Ectodermal cell (in vitro differentiated cells): ENCODE results near the gene GGT7.
A peak's percentile ranks its signal among the peaks of the same experiment; 100 is the strongest.

ENCODE experiments used
- H3K27ac ChIP-seq: 2 replicates; pipeline ENCODE4 v1.7.0; 2013; ENCODE audit warnings: mild to moderate bottlenecking, low read depth, low read length; ENCODE audit not compliant: insufficient read depth, poor library complexity, severe bottlenecking
- H3K27me3 ChIP-seq: 2 replicates; pipeline ENCODE4 v1.7.0; 2013; ENCODE audit warnings: mild to moderate bottlenecking, low read length; ENCODE audit not compliant: insufficient read depth, control insufficient read depth, poor library complexity, severe bottlenecking
- H3K36me3 ChIP-seq: one replicate; pipeline ENCODE4 v1.7.0; 2013; ENCODE audit warnings: low read length; ENCODE audit not compliant: control insufficient read depth, insufficient read depth
- H3K4me1 ChIP-seq: one replicate; pipeline ENCODE4 v1.7.0; 2013; ENCODE audit warnings: low read length; ENCODE audit not compliant: control insufficient read depth, insufficient read depth
- H3K4me3 ChIP-seq: 2 replicates; pipeline ENCODE4 v1.7.0; 2013; ENCODE audit warnings: low read depth, low read length, control low read depth; ENCODE audit not compliant: insufficient read depth
- H3K9me3 ChIP-seq: 2 replicates; pipeline ENCODE4 v1.7.0; 2013; ENCODE audit warnings: mild to moderate bottlenecking, low read length, moderate library complexity; ENCODE audit not compliant: control insufficient read depth
- WGBS, 2 experiments: methylation state at CpG; one replicate each; pipeline ENCODE4 v1.1.7; 2013; ENCODE audit warnings: missing lambda C conversion rate in 2 of 2; 5-methylcytosine and 5-hydroxymethylcytosine counted together

GGT7 gene

GRCh38 chr20:34848597-34848996 is 24.1 kb downstream of the GGT7 start:
- 96 to 97% methylated on average over 4 to 5 of the region's 5 CpGs for WGBS, 2 experiments
- peaks cover 23% of the 10 kb centered on the region for H3K36me3 ChIP-seq
- no peaks in the 10 kb centered on the region for H3K4me1 ChIP-seq
- no peaks in the 10 kb centered on the region for H3K27me3 ChIP-seq
- H3K9me3 ChIP-seq: no peaks in the 10 kb centered on the region
- no peak overlapping the region for H3K27ac ChIP-seq
- no peak overlapping the region for H3K4me3 ChIP-seq

DNA sequence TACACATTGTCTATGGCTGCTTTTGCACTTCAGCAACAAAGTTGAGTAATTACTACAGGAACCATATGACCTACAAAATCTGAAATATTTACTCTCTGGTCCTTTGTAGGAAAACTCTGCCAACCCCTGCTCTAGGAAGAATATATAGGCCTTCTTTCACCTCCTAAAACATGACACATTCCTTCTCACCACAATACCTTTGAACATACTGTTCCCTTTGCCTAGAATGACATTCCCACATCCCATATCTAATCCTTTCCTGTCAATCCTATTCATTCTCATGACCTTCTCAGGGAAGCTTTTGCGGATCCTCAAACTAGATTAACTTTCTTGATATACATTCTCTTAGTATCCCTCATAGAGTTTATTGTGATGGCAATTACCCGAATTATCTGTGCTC is 29.2 kb downstream of the GGT7 start:
- Histone ChIP-seq H3K9me3 (no peaks in the 10 kb centered on the region), H3K27me3 (no peaks in the 10 kb centered on the region), H3K4me1 (no peaks in the 10 kb centered on the region), H3K27ac (no peak overlapping the region), H3K4me3 (no peak overlapping the region), H3K36me3 (no peaks in the 10 kb centered on the region)
- WGBS, 2 experiments: 93 to 95% methylated on average over 2 of the region's 2 CpGs

DNA sequence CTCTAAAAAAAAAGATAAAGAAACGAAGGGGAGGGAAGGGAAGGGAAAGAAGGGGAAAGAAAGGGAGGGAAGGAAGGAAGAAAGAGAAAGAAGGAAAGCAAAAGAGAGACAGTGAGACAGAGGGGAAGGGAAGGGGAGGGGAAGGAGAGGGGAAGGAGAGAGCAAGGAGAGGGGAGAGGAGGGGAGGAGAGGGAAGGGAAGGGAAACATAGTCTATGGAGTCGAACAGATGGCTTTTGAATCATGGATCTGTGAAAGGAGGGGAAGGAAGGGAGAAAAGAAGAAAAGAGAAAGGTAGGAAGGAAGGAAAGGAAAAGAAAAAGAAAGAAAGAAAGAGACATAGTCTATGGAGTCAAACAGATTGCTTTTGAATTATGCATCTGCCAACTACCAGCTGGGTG is 30.5 kb downstream of the GGT7 start:
- Histone ChIP-seq H3K27ac (no peak overlapping the region), H3K4me3 (no peak overlapping the region), H3K27me3 (no peaks in the 10 kb centered on the region), H3K9me3 (no peaks in the 10 kb centered on the region), H3K4me1 (no peaks in the 10 kb centered on the region), H3K36me3 (no peaks in the 10 kb centered on the region)
- WGBS, 2 experiments: 80 to 83% methylated on average over 2 of the region's 2 CpGs

- Histone ChIP-seq H3K36me3 (no peaks in the 10 kb centered on the region), H3K27me3 (peaks cover 5% of the 10 kb centered on the region), H3K27ac (no peak overlapping the region), H3K4me1 (no peaks in the 10 kb centered on the region), H3K9me3 (no peaks in the 10 kb centered on the region), H3K4me3 (no peak overlapping the region)
- WGBS, 2 experiments: 82 to 85% methylated on average over 6 of the region's 6 CpGs
These were observed 38.2 kb downstream of the GGT7 start for GRCh38 chr20:34834459-34834893.

DNA sequence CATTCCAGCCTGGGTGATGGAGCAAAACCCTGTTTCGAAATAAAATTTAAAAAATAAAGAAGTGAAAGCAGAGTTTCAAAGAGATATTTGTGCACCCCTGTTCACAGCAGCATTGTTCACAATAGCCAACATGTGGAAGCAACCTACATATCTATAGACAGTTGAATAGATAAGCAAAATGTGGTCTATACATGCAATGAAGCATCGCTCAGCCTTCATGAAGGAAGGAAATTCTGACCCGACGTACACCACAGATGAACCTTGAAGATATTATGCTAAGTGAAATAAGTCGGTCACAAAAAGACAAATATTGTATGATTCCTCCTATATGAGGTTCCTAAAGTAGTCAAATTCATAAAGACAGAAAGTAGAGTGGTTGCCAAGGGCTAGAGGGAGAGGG is 40.7 kb downstream of the GGT7 start:
- peaks cover 5% of the 10 kb centered on the region for H3K27me3 ChIP-seq
- H3K36me3 ChIP-seq: no peaks in the 10 kb centered on the region
- H3K4me1 ChIP-seq: no peaks in the 10 kb centered on the region
- no peaks in the 10 kb centered on the region for H3K9me3 ChIP-seq
- H3K27ac ChIP-seq: no peak overlapping the region
- H3K4me3 ChIP-seq: no peak overlapping the region
- WGBS, 2 experiments: 89% methylated on average over 5 of the region's 5 CpGs

DNA sequence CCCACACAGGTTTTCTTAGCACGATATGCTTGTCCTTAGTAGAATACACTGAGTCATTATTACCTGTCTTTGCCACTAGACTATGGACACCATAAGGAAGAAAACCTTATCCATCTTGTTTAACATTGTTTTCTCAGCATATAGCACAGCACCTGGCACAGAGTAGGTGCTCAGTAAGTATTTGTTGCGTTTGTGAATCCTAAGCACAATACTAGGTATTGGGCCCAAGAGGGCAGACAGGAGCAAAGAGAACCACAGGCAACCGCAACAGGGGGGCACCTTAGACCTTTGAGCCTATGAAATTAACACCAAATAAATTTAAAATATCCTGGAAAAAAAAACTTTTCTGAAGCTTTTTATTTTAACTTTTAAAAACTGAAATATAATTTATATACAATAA is 43.5 kb downstream of the GGT7 start:
- Histone ChIP-seq H3K4me1 (peaks cover under 1% of the 10 kb centered on the region), H3K36me3 (no peaks in the 10 kb centered on the region), H3K4me3 (no peak overlapping the region), H3K9me3 (no peaks in the 10 kb centered on the region), H3K27me3 (peaks cover 5% of the 10 kb centered on the region), H3K27ac (no peak overlapping the region)
- WGBS, 2 experiments: 80 to 83% methylated on average over 3 of the region's 3 CpGs

DNA sequence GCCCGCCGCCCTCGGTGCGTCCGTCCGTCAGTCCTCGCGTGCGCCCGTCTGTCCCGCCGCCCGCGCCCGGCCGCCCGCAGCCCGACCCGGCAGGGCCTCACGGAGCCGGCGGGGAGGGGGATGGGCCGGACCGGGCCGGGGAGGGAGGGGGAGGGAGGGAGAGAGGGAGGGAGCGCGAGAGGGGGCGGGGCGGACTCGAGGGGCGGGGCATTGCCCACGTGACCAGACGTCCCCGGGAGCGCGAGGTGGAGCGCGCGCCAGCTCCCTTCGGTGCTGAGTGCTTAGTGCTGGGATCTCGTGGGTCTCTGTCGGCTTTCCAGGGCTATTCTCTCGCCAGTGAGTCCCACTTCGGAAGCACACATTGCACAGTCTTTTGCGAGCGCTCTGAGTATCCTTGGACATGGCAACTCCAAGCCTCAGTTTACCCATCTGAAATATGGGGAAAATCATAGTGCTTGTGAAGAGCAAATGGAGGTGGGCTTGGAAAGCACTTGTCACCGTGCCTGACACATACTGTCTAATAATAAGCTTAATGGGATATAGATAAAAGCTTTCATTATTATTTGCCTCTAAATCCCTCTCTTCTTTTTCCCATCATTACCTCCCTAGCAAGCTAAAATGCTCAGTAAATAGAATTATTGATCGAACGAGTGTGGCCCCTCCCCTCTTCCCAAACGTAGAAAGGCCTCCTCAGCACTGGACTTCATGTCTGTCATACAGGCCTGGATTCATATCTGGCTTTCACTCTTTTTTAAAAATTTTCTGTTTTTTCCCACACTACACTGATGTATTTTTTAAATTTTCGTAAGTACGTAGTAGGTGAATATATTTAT is 46.9 kb downstream of the GGT7 start, which contains the start of gene NCOA6:
Gene NCOA6 (minus strand): TSS at position 122 of the 833 bp plus-strand sequence. CDS start 43,296 bp downstream, outside the sequence.
- Histone ChIP-seq H3K4me3 (peak within 1 kb of the TSS; percentile 75), H3K4me1 (peaks cover 4% of the 10 kb centered on the region), H3K36me3 (no peaks in the 10 kb centered on the region), H3K9me3 (no peaks in the 10 kb centered on the region), H3K27ac (peak within 1 kb of the TSS; percentile 61), H3K27me3 (no peaks in the 10 kb centered on the region)
- WGBS, 2 experiments: 13% methylated on average over 40 to 52 of the region's 52 CpGs

GRCh38 chr20:34824806-34825529 is 47.7 kb downstream of the GGT7 start:
- WGBS, 2 experiments: 0% methylated on average over 68 of the region's 68 CpGs

DNA sequence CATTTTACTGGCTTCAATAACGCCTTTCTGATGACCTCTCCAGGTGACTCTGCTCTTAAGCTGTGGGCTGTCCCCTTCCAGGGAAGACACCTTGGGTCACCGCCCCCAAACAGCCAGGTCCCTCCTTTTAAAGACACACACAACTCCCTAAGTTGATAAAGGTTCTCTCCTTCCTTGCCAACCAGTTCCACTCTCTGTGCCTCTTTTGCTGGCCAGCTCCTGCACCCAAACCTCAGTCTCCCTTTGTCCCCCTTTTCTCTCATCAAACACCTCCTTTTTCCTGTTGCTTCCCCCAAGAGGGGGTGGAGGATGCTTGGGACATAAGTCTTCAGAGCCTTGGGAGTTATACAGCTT is 48.2 kb downstream of the GGT7 start:
- 4 to 6% methylated on average over 2 of the region's 2 CpGs for WGBS, 2 experiments
- Histone ChIP-seq H3K4me1 (peaks cover 4% of the 10 kb centered on the region), H3K4me3 (peak overlapping the region; percentile 75), H3K9me3 (no peaks in the 10 kb centered on the region), H3K27ac (peak overlapping the region; percentile 61), H3K36me3 (no peaks in the 10 kb centered on the region), H3K27me3 (no peaks in the 10 kb centered on the region)

More at GRCh38 chr20:34824806-34825529, 47.7 kb downstream of the GGT7 start:
- peak overlapping the region; percentile 61 for H3K27ac ChIP-seq
- H3K4me3 ChIP-seq: peak overlapping the region; percentile 75
- H3K9me3 ChIP-seq: no peaks in the 10 kb centered on the region
- H3K4me1 ChIP-seq: peaks cover 4% of the 10 kb centered on the region
- H3K36me3 ChIP-seq: no peaks in the 10 kb centered on the region
- no peaks in the 10 kb centered on the region for H3K27me3 ChIP-seq

DNA sequence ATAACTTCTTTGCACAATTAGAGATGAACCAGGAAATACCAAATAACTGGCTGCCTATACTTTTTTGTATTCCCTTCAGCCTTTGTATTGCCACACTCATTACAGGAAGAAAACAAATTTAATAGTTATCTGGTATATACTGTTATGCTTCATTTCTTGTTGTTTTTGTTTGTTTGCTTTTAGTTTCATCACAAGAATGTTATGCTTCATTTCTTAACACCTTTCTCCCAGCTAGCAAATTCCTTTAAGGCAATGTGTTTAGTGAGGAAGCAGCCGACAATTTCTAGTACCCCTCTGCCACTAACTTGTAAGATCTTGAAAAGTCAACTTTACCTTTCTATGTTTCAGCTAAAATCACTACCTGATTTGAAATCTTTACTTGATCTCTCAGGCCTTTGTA is 48.6 kb downstream of the GGT7 start:
- 67 to 75% methylated on average over 1 of the region's 1 CpG for WGBS, 2 experiments
- no peaks in the 10 kb centered on the region for H3K36me3 ChIP-seq
- no peak overlapping the region for H3K27ac ChIP-seq
- H3K4me3 ChIP-seq: peak overlapping the region; percentile 75
- peaks cover 4% of the 10 kb centered on the region for H3K4me1 ChIP-seq
- no peaks in the 10 kb centered on the region for H3K27me3 ChIP-seq
- no peaks in the 10 kb centered on the region for H3K9me3 ChIP-seq
